Esophagus squamous epithelium (tissue), 4 donors: ENCODE results near the gene VTCN1.

Experiments used
- POLR2A ChIP-seq, 4 donors: fragments of 450-650 bp; IDR thresholded peaks; one replicate each; pipeline ENCODE4 v1.6.1; 2017; ENCODE audit warnings: antibody characterized with exemption in 4 of 4, mild to moderate bottlenecking in 4 of 4, moderate library complexity in 3 of 4
- TF ChIP-seq, protein P1 (sequence below), 6 experiments: fragments of 450-650 bp in 4 of 6; fragments of 200-600 bp in 2 of 6; sonication (generic) in 2 of 6; IDR thresholded peaks; one replicate each; pipeline ENCODE4 v1.5.1; 2016 to 2019; ENCODE audit warnings: antibody characterized with exemption in 6 of 6, mild to moderate bottlenecking in 4 of 6, moderate library complexity in 4 of 6

DNA sequence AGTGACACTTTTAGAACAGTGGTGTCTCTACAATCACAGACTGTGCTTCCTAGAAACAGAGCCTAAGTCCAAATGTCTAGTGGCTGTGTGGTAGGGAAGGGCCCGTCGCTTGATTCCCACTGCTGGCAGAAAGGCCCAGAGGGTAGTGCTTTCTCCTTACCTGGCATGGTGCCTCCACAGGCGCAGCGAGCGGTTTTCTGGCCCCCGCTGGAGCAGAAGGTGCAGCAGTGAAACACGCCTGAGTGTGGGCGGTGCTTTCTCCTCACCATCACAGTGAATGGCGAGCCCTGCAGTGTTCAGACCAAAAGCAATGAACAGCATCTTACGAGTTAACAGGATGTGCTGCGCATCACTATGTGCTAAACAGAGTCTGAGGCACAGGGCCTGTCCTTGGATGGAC, 97.5 kb downstream of the VTCN1 start:
- TF ChIP-seq, protein P1, sequence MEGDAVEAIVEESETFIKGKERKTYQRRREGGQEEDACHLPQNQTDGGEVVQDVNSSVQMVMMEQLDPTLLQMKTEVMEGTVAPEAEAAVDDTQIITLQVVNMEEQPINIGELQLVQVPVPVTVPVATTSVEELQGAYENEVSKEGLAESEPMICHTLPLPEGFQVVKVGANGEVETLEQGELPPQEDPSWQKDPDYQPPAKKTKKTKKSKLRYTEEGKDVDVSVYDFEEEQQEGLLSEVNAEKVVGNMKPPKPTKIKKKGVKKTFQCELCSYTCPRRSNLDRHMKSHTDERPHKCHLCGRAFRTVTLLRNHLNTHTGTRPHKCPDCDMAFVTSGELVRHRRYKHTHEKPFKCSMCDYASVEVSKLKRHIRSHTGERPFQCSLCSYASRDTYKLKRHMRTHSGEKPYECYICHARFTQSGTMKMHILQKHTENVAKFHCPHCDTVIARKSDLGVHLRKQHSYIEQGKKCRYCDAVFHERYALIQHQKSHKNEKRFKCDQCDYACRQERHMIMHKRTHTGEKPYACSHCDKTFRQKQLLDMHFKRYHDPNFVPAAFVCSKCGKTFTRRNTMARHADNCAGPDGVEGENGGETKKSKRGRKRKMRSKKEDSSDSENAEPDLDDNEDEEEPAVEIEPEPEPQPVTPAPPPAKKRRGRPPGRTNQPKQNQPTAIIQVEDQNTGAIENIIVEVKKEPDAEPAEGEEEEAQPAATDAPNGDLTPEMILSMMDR (IDR thresholded peaks at IDR 0.05) = no peak
- no peak for TF ChIP-seq POLR2A (IDR thresholded peaks at IDR 0.05)
